22Rv1 (cell line): ENCODE data around the gene CES5A.

Experiments
- CTCF ChIP-seq: fragments of 450-650 bp; IDR thresholded peaks from 2 replicates; pipeline ENCODE4 v1.5.1; 2017; ENCODE audit warnings: mild to moderate bottlenecking
- ZFX ChIP-seq: fragments of 450-650 bp; IDR thresholded peaks from 2 replicates; pipeline ENCODE4 v1.6.1; 2017; ENCODE audit warnings: antibody characterized with exemption, borderline replicate concordance

- no peak for TF ChIP-seq CTCF
- TF ChIP-seq ZFX: no peak
Observed at GRCh38 chr16:55898592-55898991, 23.4 kb upstream of the CES5A start.
